Jurkat, Clone E6-1 (cell line): ENCODE data around the gene ALDH4A1.
"Not testable (repeated sequence)": the region's sequence is repeated elsewhere in the genome, so short reads cannot be mapped to it uniquely, and the experiment has no call there.

Experiments
- DNase-seq: peaks from one replicate; pipeline ENCODE4 v3.0.0-alpha.2; 2011; ENCODE audit warnings: low read depth, low spot score
- H3K4me3 ChIP-seq: 2 replicates; pipeline ENCODE4 v1.5.1; 2011; ENCODE audit warnings: mild to moderate bottlenecking, low read length, control low read depth, moderate library complexity

Gene ALDH4A1

DNA sequence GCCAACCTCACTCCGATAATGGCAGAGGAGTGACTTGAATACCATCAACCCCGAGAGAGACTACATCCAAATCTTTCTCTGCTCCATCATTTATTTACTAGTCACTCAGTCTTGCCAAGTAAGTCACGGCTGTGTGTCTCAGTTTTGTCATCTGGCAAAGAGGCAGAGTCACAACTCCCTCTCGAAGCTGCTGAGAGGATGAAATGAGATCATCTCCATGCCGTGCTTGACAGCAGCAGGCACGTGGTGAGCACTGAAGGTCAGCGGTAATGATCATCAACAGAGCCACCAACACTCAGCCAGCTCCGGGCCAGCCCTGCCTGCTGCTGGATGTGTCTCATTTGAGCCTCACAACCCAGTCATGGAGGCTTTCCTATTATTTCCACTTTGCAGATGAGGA lies 19.9 kb downstream of the ALDH4A1 start:
- H3K4me3 ChIP-seq: no peak overlapping the region

DNA sequence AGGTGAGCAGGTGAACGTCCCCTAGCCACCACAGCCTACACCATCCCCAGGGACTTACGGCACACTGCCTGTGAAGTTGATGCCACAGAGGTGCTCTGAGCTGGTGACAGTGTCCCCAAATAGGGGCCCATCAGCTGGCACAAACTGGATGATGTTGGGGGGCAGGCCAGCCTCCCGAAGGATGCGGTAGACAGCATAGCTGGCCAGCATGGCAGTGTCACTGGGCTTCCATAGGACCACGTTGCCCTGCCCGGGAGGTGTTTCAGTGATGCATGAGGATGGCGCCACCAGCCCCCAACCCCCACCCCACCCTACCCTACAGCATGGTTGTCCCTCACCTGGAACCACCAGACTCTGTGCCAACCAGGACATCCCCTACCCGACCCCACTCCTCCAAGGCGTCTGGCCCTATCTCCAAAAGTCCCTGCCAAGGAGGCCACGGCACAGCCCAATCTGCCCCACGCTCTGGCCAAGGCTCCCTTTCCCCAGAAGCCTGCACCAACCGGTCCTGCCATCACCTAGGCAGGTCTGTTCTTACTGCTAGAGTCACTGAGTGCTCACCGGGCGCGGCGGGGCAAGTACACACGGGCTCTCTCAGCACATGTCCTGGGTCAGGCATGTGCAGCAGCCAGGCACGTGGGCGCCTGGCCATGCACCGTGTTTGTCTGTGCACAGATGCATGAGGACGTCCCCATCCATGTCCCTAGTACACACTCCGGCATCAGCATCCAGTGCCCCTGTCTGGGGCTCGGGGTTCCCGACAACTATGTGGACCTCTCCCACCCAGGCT lies 20.5 kb downstream of the ALDH4A1 start:
- no peak for DNase-seq
- no peak overlapping the region for H3K4me3 ChIP-seq

More for the DNA sequence above, 19.9 kb downstream of the ALDH4A1 start:
- no peak for DNase-seq

DNA sequence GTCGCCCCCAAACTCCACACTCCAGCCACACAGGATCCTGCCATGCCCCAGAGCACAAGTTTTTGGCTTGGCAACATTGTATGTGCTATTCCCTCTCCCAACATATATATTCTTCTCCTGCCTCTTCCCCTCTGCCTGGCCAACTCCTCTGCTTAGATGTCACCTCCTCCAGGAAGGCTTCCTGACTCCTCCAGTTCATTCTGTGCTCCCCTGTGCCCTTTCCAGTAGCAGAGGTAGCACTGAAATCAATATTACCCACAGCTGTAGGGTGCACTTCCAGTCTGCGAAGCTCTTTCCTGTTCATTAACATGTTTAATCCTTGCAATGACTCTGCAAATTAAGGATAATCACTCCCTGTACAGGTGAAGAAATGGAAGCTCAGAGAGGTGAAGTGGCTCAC lies 21.2 kb downstream of the ALDH4A1 start:
- DNase-seq: no peak
- H3K4me3 ChIP-seq: no peak overlapping the region

DNA sequence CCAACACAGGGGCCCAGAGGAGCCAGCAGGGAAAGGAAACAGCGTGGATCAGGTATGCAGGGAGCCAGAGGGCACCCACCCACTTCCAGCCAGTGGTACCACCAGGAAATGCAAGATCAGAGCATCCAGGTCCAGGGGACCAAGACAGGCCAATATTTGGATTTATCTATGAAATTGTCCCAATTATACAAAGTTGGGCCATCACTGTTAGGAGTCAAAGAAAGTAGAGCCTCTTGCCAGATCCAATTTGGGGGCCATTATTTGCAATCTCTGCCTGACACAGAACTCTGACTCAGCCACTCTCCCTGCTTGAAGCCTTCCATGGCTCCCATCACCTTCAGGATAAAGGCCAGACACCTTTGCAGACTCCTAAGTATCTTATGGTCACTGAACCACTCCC lies 21.8 kb downstream of the ALDH4A1 start:
- H3K4me3 ChIP-seq: no peak overlapping the region
- DNase-seq: no peak

DNA sequence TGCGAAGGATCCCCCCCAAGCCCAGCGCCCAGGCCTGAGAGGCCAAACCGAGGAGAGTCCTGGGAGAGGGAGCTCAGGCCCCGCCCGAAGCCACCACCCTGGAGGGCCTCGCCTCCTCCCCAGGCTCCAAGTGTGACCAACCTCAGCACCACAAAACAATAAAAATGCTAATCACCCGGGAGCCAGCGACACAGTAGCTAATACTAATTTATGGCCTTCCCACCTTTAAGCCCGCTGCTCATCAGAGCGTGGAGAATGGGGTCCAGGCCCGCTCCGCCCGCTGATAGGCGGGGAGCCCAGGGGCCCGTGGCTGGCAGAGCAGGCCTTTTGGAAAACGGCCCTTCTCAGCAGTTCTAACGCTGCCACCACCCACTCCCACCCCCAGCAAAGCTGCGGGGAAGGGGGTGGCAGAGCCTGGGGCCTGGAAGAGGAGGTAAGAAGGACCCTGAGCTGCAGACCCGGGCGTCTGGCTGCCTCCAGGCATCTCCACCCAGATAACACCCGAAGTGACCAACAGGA lies 22.5 kb downstream of the ALDH4A1 start:
- no peak overlapping the region for H3K4me3 ChIP-seq
- DNase-seq: no peak

DNA sequence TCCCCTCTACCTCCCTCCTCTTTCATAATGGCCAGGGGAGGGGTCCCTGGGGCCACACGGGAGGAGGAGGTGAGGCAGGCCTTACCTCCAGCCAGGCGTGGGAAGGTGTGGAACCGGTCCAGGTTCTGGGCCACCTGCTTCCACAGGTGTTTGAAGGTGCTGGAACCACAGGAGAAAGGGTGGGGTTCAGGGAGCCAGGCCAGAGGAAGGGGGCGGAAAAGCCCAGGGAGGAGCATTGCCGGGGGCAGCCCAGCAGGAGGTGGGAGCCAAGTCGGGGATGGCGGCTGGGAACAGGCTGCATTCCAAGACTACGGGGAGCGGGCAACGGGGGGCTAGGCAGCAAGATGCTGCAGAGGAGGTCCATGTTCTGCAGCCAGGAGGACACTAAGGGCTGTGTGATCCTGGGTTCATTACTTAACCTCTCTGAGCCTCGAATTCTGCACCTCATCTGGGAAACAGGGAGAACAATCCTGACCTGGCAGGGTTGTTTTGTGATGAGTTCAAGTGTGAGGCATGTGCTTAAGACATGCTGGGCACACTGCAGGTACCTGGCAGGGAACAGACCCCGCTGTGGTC lies 23.1 kb downstream of the ALDH4A1 start:
- no peak overlapping the region for H3K4me3 ChIP-seq
- no peak for DNase-seq

DNA sequence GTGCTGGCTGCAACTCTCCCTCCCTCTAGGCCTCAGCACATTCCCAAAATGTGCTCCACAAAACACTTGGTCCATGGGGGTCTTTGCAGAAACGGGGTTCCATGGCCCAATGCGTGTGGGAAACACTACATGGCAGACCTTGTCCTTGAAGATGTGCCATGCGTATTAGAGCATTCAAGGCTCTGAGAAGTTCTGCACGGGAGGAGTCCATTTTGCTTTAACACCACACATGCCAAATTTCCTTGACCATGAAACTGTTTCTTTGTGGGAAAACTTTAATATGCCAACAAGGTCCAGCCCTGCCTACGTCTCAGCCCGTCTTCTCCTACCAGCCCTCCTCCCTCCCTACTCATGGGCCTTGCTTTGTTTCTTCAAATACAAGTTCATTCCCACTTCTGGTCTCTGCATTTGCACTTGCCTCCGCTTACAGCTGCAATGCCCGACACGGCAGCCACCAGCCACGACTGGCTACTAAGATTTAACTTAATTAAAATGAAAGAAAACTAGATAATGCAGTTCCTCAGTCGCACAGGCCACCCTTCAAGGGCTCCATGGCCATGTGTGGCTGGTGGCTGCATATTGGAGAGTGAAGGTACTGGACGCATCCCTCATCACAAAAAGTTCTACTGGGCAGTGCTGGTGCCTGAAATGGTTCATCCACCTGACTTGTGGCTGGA lies 23.7 kb downstream of the ALDH4A1 start:
- no peak overlapping the region for H3K4me3 ChIP-seq
- DNase-seq: no peak

DNA sequence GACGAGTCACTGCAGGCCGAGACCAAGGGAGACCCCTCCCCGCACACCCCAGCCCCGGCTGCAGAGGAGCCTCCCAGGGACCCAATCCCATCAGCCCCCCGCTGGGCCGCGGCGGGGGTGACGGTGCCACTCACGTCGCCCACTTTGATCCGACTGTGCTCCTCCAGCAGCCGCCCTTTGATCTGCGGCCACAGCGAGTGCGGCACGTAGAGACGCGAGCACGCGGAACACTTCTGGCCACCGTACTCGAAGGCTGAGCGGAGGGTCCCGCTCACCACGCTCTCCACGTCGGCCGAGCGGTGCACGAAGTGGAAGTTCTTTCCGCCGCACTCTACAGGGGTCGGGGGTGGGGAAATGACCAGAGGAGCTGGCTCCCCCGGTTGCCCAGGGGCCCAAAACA lies 25.1 kb downstream of the ALDH4A1 start:
- H3K4me3 ChIP-seq: no peak overlapping the region
- DNase-seq: no peak

DNA sequence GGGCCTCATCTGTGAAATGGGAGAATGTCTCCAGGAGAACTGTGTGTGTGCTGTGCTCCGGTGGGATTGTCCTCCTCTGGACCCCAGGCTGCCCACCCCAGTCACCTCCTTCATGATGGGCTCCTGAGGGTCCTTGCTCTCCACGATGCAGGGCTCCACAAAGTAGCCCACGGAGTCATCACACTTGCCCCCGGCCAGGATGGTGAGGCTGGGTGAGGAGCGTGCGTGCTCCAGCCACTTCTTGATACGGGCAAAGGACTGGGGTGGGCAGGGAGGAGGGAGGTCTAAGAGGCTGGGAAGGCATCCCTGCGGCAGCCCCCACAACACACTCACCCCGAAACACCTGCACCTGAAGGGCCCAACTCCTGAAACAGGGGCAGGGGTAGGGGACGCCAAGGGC lies 26.1 kb downstream of the ALDH4A1 start:
- no peak for DNase-seq
- no peak overlapping the region for H3K4me3 ChIP-seq

DNA sequence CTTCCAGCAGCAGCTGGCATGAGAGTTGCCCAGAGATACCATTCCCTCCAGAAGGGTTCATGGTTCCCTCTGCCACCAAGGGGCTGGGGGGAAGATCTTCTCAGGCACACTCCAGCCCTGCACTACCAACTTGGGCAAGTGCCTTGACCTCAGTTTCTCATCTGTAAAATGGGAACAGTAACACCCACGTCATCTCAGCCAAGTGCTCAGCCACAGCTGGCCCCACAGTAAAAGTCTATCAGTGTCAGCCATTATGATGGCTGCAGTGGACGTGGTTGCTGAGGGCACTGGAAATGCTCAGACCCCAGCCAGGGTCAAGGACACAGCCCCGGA lies 26.6 kb downstream of the ALDH4A1 start:
- DNase-seq: no peak
- H3K4me3 ChIP-seq: no peak overlapping the region

DNA sequence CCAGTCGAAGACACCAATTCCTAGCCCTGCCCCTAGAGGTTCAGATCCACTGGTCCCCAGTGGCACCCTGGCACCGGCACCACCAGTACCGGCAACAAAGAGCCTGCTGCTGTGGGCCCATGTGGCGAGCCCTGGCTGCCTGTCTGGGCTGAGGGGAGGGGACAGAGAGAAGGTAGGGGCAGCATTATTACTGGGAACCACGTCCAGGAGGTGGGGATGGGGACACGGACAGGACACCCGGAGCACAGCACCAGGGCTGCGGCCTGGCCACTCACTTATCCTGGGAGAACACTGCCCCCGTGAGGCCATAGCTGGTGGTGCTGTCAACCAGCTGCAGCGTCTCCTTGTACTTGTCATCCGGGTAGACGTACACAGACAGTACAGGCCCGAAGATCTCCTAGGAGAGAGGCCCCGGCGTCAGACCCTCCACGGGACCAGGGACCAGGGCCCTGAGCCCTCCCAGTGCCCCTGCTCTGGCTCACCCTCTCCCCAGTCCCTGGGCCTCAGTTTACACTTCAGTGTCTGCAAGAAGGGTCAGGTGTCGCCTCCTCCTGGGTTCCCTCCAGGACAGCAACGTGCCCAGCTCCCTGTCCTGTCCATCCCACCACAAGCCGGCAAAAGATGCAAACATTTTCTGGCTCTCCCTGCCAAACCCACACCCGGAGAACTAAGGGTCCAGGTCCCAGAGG lies 27.1 kb downstream of the ALDH4A1 start:
- no peak overlapping the region for H3K4me3 ChIP-seq
- DNase-seq: peak; percentile 72

DNA sequence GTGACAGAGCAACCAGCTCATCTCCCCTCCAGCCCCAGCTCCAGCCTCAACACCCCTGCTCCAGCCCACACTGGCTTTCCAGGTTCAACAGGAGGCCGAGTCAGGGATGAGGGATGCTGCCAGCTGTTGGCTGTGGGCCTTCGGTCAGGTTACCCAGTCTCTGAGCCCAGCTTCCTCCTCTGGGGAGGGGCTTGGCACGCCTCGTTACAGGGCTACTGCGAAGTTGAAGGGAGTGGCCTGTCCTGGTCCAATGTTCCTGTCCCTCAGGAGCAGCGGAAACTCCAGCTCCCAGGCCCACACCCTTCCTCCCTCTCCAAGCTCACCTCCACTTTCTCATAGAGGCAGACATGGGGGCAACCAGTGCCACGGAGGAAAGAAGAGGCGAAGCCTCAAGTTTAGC lies 27.8 kb downstream of the ALDH4A1 start:
- DNase-seq: no peak
- H3K4me3 ChIP-seq: no peak overlapping the region

DNA sequence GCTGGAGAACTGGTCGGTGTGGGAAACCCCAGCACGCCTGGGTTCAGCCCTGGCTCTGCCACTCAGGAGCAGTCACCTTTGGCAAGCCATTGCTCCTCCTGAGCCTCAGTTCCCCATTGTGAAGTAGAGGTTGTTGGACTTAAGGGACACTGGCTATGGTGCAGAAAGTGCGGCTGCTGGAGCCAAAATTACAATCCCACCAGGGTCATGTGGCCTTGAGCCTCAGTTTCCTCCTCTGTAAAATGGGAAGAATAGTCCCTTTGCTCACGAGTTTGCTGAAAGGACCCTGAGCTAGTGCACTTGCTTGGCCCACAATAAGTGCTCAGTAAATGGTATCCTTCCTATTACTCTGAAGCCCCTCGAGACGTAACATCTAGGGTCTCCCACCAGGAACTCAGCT lies 28.3 kb downstream of the ALDH4A1 start:
- no peak overlapping the region for H3K4me3 ChIP-seq
- DNase-seq: no peak

DNA sequence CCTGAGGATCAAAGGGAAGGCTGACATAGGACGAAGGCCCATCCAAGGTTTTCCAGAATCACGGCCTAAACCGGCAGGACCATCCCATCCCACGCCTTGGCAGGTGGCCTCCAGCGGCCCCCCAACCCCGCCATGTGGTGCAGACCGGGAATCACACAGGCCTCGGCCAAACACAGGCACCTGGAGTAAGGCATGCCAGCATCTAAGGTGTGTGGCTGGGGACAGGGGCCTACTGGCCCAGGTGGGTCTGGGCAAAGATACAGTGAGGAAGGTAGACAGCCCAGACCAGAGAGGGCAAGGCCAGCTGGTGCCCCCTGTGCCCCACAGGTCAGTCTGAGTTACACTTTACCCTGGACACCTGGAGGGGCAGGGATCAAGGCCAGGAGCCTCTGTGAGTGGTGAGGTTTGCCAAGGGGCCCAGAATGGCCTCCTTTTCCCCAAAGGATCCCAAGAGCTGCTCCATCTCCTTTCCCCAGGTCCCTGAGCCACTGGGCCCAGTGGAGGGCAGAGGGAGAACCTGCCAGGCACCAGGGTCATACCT lies 30.2 kb downstream of the ALDH4A1 start:
- H3K4me3 ChIP-seq: no peak overlapping the region
- DNase-seq: no peak

DNA sequence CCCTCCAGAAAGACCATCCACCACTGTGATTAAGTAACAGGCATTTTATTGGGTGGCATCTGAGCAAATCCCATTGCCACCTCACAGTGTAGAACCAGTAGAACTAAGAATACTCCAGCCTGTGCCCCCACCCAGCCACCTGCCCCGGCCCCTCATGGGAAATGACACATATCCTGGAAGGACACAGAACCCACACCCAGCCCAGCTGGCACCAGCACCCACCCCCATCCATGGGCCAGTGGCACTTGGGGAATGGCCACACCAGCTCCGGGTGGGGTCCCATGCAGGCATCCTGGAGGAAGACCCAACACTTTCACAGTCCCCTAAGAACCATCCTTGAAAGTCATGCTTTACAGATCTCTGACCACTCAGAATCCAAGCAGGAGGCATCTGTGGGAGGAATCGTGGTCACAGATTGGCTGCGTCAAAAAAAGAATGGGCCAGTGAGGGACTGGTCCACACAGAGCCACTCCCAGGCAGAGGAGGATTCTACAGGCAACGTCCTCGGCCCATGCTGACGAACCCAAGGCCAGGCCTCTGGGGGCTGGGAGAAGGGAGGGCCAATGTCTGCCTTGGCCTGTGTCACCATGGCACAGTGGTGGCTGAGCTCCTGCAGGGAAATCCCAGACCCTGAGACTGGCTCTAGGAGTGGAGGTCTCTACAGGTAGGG lies 30.8 kb downstream of the ALDH4A1 start:
- DNase-seq: no peak
- no peak overlapping the region for H3K4me3 ChIP-seq

DNA sequence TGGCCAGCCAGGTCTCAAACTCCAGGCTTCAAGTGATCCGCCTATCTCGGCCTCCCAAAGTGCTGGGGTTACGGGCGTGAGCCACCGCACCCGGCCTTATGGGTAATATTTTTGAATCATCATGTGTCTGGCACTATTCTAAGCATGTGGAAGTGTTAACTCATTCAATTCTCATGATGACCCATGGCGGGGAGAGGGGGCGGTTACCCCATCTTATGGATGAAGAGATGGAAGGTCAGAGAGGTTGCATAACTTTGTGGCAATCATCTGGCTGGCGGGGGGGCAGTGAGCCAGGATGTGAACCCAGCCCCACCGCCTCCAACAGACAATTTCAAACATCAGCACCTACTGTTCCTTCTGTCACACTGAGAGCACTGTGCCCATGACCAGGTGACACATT lies 31.4 kb downstream of the ALDH4A1 start:
- DNase-seq: no peak
- H3K4me3 ChIP-seq: no peak overlapping the region

DNA sequence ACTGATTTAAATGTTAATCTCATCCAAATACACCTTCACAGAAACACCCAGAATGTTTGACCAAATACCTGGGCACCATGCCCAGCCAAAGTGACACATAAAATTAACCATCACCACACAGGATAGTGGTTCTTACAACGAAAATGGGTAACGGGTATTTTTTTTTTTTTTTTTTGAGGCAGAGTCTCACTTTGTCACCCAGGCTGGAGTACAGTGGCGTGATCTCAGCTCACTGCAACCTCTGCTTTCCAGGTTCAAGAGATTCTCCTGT lies 31.8 kb downstream of the ALDH4A1 start:
- DNase-seq, H3K4me3 ChIP-seq: not testable (repeated sequence)

DNA sequence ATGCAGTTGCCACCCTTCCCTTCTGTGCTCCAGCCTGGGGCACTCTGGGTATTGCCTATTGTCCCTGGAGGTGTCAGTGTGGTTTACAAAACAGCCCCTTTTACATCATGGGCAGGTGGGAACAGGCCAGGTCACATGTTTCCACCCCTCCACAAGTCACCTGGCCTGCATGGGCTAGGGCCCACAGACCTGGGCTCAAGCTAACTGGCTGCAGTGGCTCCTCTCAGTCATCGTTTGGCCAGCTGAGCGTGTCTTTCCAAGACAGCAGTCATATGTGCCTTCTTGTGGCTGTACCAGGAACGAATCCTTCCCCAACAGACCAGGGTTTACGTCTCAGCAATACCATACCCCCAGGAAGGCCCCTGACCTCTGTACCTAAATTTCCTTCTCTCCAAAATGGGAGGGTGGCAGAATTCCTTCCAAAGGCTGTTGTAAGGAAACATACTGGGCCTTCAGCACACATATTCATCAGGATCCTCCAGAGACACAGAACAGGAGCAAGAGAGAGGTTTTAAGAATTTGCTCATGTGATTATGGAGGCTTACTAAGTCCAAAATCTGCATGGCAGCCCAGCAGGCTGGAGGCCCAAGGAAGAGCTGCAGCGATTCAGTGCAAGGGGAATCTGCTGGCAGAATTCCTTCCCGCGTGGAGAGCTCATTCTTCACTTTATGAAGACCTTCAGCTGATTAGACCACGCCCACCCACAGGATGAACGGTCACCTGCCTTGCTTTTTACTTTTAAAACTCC lies 32.3 kb downstream of the ALDH4A1 start:
- H3K4me3 ChIP-seq: no peak overlapping the region
- no peak for DNase-seq
